Medulla oblongata (tissue), 1 donor: Measurements from ENCODE around the gene GDAP2.
A peak's percentile ranks its signal among the peaks of the same experiment; 100 is the strongest.

Source experiments
- DNase-seq: peaks from one replicate; pipeline ENCODE4 v3.0.0-alpha.2; 2015; ENCODE audit errors: extremely low spot score

GDAP2 gene

GRCh38 chr1:117841117-117841650 lies 88.2 kb downstream of the GDAP2 start:
- DNase-seq, result no peak

GRCh38 chr1:117838911-117839310 lies 90.5 kb downstream of the GDAP2 start:
- DNase-seq, result no peak

DNA sequence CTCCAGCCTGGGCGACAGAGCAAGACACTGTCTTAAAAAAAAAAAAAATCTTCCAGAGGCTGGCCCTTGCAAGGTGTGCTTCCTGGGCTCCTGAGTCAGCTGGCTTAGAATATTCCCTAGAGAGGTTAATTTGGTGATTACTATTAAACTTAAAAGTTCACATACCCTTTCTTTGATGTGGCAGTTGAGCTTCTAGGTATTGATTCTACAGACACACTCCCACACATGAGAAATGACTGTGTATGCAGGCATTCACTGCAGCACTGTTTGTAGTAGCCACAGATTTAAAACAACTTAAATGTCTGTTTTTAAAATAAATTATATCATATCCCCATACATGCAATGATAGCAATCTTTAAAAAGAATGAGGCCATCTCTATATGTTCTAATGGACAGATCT lies 93.4 kb downstream of the GDAP2 start:
- no peak for DNase-seq

GRCh38 chr1:117834416-117834815 lies 95.0 kb downstream of the GDAP2 start:
- no peak for DNase-seq

- no peak for DNase-seq
Measured at GRCh38 chr1:117832453-117832852, 97.0 kb downstream of the GDAP2 start.

- DNase-seq, result no peak
Measured at GRCh38 chr1:117830222-117830621, 99.2 kb downstream of the GDAP2 start.

- peak; percentile 35 for DNase-seq
Measured at GRCh38 chr1:117828201-117828600, 101.2 kb downstream of the GDAP2 start.

DNA sequence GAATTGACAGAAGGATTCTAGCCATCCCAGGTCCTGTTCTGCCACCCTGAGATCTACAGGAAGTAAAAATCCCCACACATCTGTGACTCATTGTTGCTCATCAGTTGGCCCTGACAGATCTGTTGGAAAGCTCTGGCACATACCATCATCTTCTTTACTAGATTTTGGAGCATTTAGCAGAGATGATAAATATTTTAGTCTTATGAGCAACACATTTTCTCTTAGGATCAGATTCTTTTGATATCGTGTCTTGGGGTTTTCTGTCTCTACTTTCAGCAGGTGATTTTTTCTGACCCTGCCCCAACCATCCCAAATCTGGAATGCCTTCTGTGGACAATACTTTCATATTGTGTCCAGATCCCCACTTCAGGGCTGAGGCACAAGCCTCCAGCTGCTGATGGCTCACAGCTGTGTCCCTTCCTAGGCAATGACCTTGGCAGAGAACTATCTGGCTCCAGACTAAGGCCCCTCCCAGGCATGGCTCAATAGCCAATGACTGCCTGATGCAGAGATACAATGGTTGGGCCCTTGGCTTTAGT lies 102.8 kb downstream of the GDAP2 start:
- no peak for DNase-seq

GRCh38 chr1:117826119-117826518 lies 103.3 kb downstream of the GDAP2 start:
- DNase-seq, result no peak

- no peak for DNase-seq
Measured at GRCh38 chr1:117825414-117825813, 104.0 kb downstream of the GDAP2 start.

- DNase-seq, result no peak
Measured at GRCh38 chr1:117824616-117825015, 104.8 kb downstream of the GDAP2 start.

DNA sequence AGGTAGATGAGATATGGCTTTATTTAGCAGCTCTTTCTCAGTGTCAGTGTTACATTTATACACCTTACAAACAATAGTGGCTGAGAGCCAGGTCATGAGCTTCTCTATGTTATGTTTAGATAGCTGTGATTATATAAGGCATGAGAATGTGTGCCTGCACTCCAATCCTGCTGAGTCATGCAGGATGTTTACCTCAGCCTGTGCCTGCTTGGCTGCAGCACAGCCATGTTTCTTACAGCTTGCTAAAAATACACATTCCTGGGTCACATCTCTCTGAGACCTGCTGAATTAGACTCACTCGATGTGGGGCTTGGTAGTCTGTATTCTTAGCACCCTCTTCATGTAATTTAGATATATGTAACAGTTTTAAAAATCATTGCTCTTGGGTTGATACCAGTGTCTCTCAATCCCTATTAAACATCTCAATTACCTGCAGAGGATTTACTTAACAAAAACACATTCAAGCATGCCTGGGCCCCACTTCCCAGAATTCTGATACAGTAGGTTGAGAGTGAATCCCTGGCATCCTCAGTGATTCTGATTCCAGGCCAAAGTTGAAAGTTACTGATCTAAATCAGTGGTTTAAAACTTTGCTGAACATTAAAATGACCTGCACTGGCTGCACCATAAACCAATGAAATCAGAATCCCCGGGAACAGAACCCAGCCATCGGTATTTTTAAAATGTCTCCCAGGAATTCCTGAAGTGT lies 107.5 kb downstream of the GDAP2 start:
- DNase-seq, result no peak

DNA sequence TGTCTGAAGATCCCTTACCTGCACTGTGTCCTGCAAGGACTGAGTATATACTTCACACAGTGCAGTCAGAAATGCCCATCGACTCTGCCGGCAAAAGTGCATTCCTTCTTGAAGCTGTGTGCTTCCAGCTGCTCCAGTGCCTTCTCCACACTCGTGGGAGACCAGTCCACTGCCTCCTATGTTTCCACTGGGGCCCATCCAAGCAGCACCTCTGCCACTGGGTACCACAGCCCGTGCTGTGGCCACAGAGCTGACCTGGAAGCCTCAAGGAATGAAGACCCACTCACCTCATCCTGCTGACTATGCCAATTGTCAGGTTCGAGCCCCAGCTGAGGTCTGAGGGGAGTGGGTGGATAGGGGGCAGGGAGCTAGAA lies 108.1 kb downstream of the GDAP2 start:
- DNase-seq, result no peak

- DNase-seq, result no peak
Measured at GRCh38 chr1:117820694-117821381, 108.6 kb downstream of the GDAP2 start.

DNA sequence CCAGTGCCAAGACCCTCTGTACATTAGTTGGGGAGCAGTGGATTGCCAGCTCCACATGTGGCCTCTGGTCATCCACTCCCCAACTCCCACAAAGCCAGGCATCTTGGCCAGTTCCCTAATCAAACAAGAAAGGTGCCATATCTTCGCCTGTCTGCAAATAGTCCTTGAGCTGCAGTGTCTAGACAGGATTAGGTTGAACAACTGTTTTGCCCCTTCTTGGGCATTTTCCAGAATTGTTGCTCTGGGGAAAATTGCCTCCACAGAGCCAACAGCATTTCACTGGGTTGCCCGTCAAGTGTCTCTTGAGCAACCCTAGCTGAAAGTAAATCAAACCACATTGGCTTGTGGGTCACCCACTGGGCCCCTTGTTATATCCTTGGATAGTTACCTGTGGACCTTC lies 109.3 kb downstream of the GDAP2 start:
- no peak for DNase-seq

GRCh38 chr1:117819301-117819700 lies 110.1 kb downstream of the GDAP2 start:
- no peak for DNase-seq

GRCh38 chr1:117818456-117818855 lies 111.0 kb downstream of the GDAP2 start:
- no peak for DNase-seq

GRCh38 chr1:117817629-117818028 lies 111.8 kb downstream of the GDAP2 start:
- no peak for DNase-seq

GRCh38 chr1:117815926-117816325 lies 113.5 kb downstream of the GDAP2 start:
- DNase-seq, result no peak

DNA sequence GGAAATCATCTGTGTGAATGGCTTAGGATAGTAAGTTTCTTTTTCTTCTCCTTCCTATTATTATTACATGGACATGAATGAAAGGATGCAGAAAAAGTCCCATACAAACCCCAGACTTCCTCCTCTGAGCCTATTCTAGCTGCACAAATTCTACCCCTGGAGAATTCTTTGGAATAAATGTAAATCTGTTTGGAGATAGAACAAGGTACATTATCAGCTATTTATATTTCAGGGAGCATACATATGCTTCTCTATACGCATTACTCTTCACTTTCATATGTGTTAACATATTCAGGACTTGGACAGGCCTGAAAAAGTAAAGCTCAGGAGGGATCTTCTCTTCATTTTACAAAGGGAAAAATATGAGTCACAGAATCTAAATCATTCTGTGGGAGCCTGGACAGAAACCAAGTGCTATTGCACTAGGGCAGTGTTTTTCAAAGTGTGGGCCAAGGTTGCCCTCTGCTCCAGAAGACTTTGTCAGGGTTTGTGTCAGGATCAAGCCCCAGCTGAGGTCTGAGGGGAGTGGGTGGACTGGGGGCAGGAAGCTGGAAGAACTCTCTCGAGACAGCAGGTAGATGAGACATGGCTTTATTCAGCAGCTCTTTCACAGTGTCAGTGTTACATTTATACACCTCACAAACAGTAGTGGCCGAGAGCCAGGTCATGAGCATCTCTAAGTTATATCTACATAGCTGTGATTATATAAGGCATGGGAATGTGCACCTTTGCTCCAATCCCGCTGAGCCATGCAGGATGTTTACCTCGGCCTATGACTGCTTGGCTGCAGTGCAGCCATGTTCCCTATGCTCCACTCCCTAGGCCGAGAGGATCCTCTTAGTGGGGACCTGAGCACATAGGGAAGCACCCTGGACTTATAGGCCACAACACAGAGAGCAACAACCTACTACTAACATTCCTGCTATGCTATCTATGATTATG lies 114.3 kb downstream of the GDAP2 start:
- DNase-seq, result no peak
